Activated naive CD4-positive, alpha-beta T cell treated with anti-CD3 and anti-CD28 coated beads, Interleukin-2, amount 50 U/mL, for 72 hours (primary cell): ENCODE results near the gene PRR3. TPM values are rescaled to one million over a fixed set of nuclear protein-coding genes. Genes with fewer than 3 reads are reported as not detected.
"Not testable (repeated sequence)": the region's sequence is repeated elsewhere in the genome, so short reads cannot be mapped to it uniquely, and the experiment has no call there.

Experiments
- ATAC-seq, 2 donors: fragments of 150-1000 bp; cut with Tn5 transposase; 2 replicates each; pipeline ENCODE4 v1.10.0; 2021; ENCODE audit warnings: mild to moderate bottlenecking in 2 of 2, moderate library complexity in 2 of 2
- DNase-seq, 2 donors: peaks; one replicate each; pipeline ENCODE4 v3.0.0; 2021 to 2022; ENCODE audit warnings: low spot score in 2 of 2
- H3K27ac Mint-ChIP-seq, 2 donors: one replicate each; pipeline ENCODE4 v1.8.0; 2022; ENCODE audit warnings: mild to moderate bottlenecking in 2 of 2, mixed read lengths in 2 of 2
- H3K36me3 Mint-ChIP-seq, 2 donors: one replicate each; pipeline ENCODE4 v1.8.0; 2022; ENCODE audit warnings: mixed read lengths in 2 of 2
- H3K9me3 Mint-ChIP-seq, 2 donors: one replicate each; pipeline ENCODE4 v1.8.0; 2022; ENCODE audit warnings: mixed read lengths in 2 of 2
- total RNA-seq, 2 donors: library from RNA; stranded (reverse); gene quantifications; one replicate each; pipeline ENCODE4 v1.2.3, GENCODE V29; 2022

The PRR3 gene
- total RNA-seq, 2 donors from 2014 or later = 19.8 to 27.4 TPM

GRCh38 chr6:30590509-30590908 is 33.4 kb downstream of the PRR3 start:
- ATAC-seq (peak in 1 of 2 donors; percentile 3), DNase-seq (no peak)
- H3K27ac Mint-ChIP-seq = peak overlapping the region in 1 of 2 donors; percentile 10
- H3K9me3 Mint-ChIP-seq = no peaks in the 10 kb centered on the region
- H3K36me3 Mint-ChIP-seq = peaks cover 11 to 25% of the 10 kb centered on the region in 2 donors

- ATAC-seq = peak in 1 of 2 donors; percentile 6
- H3K27ac Mint-ChIP-seq = peak overlapping the region; percentile 10 to 84
- no peak for DNase-seq
- peaks cover 7 to 22% of the 10 kb centered on the region in 2 donors for H3K36me3 Mint-ChIP-seq
- no peaks in the 10 kb centered on the region for H3K9me3 Mint-ChIP-seq
Observed at GRCh38 chr6:30591008-30591407, 33.9 kb downstream of the PRR3 start.

GRCh38 chr6:30592287-30592686 is 35.2 kb downstream of the PRR3 start:
- H3K27ac Mint-ChIP-seq = peak overlapping the region in 1 of 2 donors; percentile 84

GRCh38 chr6:30597315-30598144 is 40.4 kb downstream of the PRR3 start:
- peak; percentile 83 to 87 for ATAC-seq
- H3K27ac Mint-ChIP-seq = peak overlapping the region; percentile 77 to 85
- H3K9me3 Mint-ChIP-seq, H3K36me3 Mint-ChIP-seq: not testable (repeated sequence)
- DNase-seq = peak; percentile 66 to 86

More at GRCh38 chr6:30592287-30592686, 35.2 kb downstream of the PRR3 start:
- H3K36me3 Mint-ChIP-seq = peaks cover 0 to 22% of the 10 kb centered on the region in 2 donors
- DNase-seq = no peak
- no peak for ATAC-seq
- H3K9me3 Mint-ChIP-seq = no peaks in the 10 kb centered on the region

- peaks cover 13 to 17% of the 10 kb centered on the region in 2 donors for H3K36me3 Mint-ChIP-seq
- no peaks in the 10 kb centered on the region for H3K9me3 Mint-ChIP-seq
- no peak for ATAC-seq
- DNase-seq = no peak
- H3K27ac Mint-ChIP-seq = peak overlapping the region; percentile 12 to 85
Observed at GRCh38 chr6:30598912-30599624, 42.0 kb downstream of the PRR3 start.

- Mint-ChIP-seq H3K27ac (peak overlapping the region; percentile 12 to 22), H3K9me3 (no peaks in the 10 kb centered on the region), H3K36me3 (peaks cover 20 to 24% of the 10 kb centered on the region in 2 donors)
- DNase-seq = no peak
- no peak for ATAC-seq
Observed at GRCh38 chr6:30599625-30600324, 42.7 kb downstream of the PRR3 start.

GRCh38 chr6:30600451-30600961 is 43.4 kb downstream of the PRR3 start:
- Mint-ChIP-seq H3K36me3 (peaks cover 26 to 31% of the 10 kb centered on the region in 2 donors), H3K27ac (peak overlapping the region in 1 of 2 donors; percentile 57), H3K9me3 (no peaks in the 10 kb centered on the region)
- ATAC-seq (no peak), DNase-seq (no peak)

GRCh38 chr6:30601436-30601814 is 44.3 kb downstream of the PRR3 start:
- Mint-ChIP-seq H3K36me3 (peaks cover 33 to 38% of the 10 kb centered on the region in 2 donors), H3K9me3 (no peaks in the 10 kb centered on the region), H3K27ac (peak overlapping the region; percentile 74 to 88)
- DNase-seq (no peak), ATAC-seq (no peak)

- Mint-ChIP-seq H3K9me3 (no peaks in the 10 kb centered on the region), H3K36me3 (peaks cover 36 to 42% of the 10 kb centered on the region in 2 donors), H3K27ac (no peak overlapping the region)
- ATAC-seq = no peak
- DNase-seq = no peak
Observed at GRCh38 chr6:30601815-30602641, 44.9 kb downstream of the PRR3 start.

GRCh38 chr6:30603961-30604360 is 46.9 kb downstream of the PRR3 start:
- ATAC-seq = no peak
- no peak overlapping the region for H3K27ac Mint-ChIP-seq
- peaks cover 47 to 56% of the 10 kb centered on the region in 2 donors for H3K36me3 Mint-ChIP-seq
- no peak for DNase-seq
- no peaks in the 10 kb centered on the region for H3K9me3 Mint-ChIP-seq

- no peaks in the 10 kb centered on the region for H3K9me3 Mint-ChIP-seq
- ATAC-seq = no peak
- no peak for DNase-seq
- H3K27ac Mint-ChIP-seq = peak overlapping the region in 1 of 2 donors; percentile 39
- H3K36me3 Mint-ChIP-seq = peaks cover 61 to 67% of the 10 kb centered on the region in 2 donors
Observed at GRCh38 chr6:30610065-30610464, 53.0 kb downstream of the PRR3 start.

GRCh38 chr6:30611150-30611855 is 54.2 kb downstream of the PRR3 start:
- peak overlapping the region; percentile 17 to 95 for H3K27ac Mint-ChIP-seq
- DNase-seq = no peak
- H3K36me3 Mint-ChIP-seq = peaks cover 64 to 69% of the 10 kb centered on the region in 2 donors
- no peaks in the 10 kb centered on the region for H3K9me3 Mint-ChIP-seq
- no peak for ATAC-seq

- peaks cover 65 to 70% of the 10 kb centered on the region in 2 donors for H3K36me3 Mint-ChIP-seq
- no peak for DNase-seq
- no peak for ATAC-seq
- H3K27ac Mint-ChIP-seq = peak overlapping the region; percentile 17 to 95
- no peaks in the 10 kb centered on the region for H3K9me3 Mint-ChIP-seq
Observed at GRCh38 chr6:30611856-30612194, 54.7 kb downstream of the PRR3 start.

GRCh38 chr6:30612213-30612612 is 55.1 kb downstream of the PRR3 start:
- H3K36me3 Mint-ChIP-seq = peaks cover 69 to 73% of the 10 kb centered on the region in 2 donors
- DNase-seq (no peak), ATAC-seq (no peak)
- H3K27ac Mint-ChIP-seq = no peak overlapping the region
- no peaks in the 10 kb centered on the region for H3K9me3 Mint-ChIP-seq

GRCh38 chr6:30612687-30613248 is 55.7 kb downstream of the PRR3 start:
- H3K9me3 Mint-ChIP-seq = no peaks in the 10 kb centered on the region
- peaks cover 68 to 70% of the 10 kb centered on the region in 2 donors for H3K36me3 Mint-ChIP-seq
- DNase-seq (no peak), ATAC-seq (no peak)
- peak overlapping the region; percentile 19 to 98 for H3K27ac Mint-ChIP-seq
